GM21367 (cell line): Measurements from ENCODE around the gene ZC3H12C.
A peak's percentile ranks its signal among the peaks of the same experiment; 100 is the strongest.
"Not testable (repeated sequence)": the region's sequence is repeated elsewhere in the genome, so short reads cannot be mapped to it uniquely, and the experiment has no call there.

Experiments used
- ATAC-seq: cut with Tn5 transposase; IDR thresholded peaks from one replicate; pipeline ENCODE4 v1.9.1; 2021; ENCODE audit not compliant: unreplicated experiment

The ZC3H12C gene

GRCh38 chr11:110092515-110093406 lies at the start of gene ZC3H12C:
Gene ZC3H12C, plus strand, starts transcription at chr11:110093392. Its CDS starts 20 bp downstream, at chr11:110093412.
- ATAC-seq: peak; percentile 50

DNA sequence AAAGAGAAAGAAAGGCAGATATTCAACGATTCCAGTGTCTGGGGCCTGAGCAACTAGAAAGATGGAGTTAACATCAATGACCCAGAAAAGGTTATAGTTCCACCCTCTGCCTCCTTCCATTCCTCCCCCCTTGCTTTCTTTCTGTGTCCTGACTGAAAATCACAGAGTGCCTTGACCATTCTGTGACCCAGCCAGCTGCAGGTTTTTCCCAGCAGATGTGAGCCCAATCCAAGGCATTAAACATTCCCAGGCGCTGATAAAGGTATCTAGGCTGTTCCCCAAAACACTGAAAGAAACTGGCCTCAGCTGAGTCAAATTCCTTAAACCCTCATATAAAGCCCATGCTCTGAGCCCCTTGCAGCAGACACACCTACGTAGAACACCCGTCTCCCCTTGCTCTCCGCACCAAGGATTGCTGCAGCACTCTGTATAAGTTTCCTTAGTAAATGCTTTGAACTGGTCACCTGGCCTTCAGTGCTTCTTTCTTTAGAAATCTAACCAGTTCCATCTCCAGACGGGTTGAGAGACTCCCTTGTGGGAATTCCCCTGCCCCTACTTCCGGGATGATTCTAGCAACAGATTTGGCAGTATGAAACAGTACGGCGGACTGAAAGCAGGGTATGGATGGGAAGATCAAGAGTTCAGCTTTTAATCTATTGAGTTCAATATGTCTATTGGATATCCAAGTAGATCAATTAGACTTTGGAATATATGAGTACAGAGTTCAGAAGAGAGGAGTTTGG lies 48.8 kb upstream of the ZC3H12C start:
- ATAC-seq: no peak

- no peak for ATAC-seq
These were observed 46.3 kb upstream of the ZC3H12C start for GRCh38 chr11:110046775-110047380.

- no peak for ATAC-seq
These were observed 43.5 kb upstream of the ZC3H12C start for GRCh38 chr11:110049501-110050200.

DNA sequence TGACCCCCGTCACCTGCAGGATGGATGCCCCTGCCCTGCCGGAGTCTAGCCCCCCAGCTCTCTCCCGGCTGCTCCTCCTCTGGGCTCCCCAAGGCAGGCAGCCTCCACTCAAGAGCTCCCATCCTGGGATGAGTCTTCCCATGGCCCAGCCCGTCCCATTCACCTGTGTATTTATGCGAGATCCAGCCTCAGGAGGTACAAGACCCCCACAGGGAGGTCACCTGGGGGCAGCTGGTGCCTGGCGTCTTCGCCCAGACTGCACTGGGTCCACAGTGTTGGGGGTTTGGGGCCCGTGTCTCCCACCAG lies 43.0 kb upstream of the ZC3H12C start:
- ATAC-seq: no peak

- ATAC-seq: no peak
These were observed 39.3 kb upstream of the ZC3H12C start for GRCh38 chr11:110053848-110054414.

- no peak for ATAC-seq
These were observed 36.2 kb upstream of the ZC3H12C start for GRCh38 chr11:110056956-110057355.

- no peak for ATAC-seq
These were observed 33.3 kb upstream of the ZC3H12C start for GRCh38 chr11:110059706-110060463.

- no peak for ATAC-seq
These were observed 31.9 kb upstream of the ZC3H12C start for GRCh38 chr11:110061296-110061695.

GRCh38 chr11:110062247-110062646 lies 30.9 kb upstream of the ZC3H12C start:
- ATAC-seq: no peak

DNA sequence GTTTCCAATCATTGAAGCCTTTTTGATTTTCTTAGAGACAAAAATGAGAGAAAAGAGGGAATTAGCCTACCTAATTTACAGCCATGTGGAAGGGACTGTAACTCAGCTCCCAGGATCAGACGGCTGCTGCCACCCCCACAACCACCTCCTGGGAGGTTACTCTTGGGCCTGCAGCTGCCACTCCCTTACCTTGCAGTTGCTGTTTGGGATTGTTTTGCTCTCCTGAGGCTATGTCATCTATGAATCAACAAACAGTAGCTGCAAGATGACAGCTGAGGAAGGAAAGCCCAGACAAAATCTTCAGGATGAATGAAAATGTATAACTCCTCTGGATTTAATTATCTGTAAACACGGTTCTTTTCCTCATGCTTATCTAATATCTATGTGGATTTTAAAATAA lies 28.0 kb upstream of the ZC3H12C start:
- ATAC-seq: no peak

- not testable (repeated sequence) for ATAC-seq
These were observed 25.2 kb upstream of the ZC3H12C start for GRCh38 chr11:110068001-110068400.

DNA sequence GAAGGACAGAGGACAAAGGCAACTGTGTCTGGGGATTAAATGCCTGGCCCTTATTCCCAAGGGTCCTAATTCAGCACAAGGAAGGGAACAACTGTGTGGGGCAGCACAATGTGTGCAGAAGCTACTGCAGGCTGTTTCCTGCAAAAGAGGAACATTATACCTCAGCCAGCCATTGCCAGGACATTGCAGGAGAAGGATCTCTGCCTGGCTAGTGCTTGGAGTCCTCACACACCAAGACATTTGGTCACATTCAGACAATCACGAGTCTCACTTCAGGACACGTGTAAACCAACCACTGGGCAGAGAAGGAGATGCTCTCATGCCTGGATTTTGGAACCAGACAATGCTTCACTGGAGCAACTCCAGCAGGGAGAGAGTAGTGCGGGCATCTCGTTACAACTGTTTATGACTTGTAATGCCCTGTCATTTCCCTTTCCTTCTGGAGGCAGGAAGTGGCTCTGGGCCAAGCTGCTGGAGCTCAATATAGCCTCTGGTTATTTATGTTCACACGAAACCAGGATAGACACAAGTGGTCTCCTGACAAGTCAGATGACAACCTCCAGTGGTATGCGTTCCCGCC lies 23.9 kb upstream of the ZC3H12C start:
- ATAC-seq: no peak

GRCh38 chr11:110070176-110070575 lies 23.0 kb upstream of the ZC3H12C start:
- ATAC-seq: no peak

GRCh38 chr11:110071197-110071596 lies 22.0 kb upstream of the ZC3H12C start:
- no peak for ATAC-seq

DNA sequence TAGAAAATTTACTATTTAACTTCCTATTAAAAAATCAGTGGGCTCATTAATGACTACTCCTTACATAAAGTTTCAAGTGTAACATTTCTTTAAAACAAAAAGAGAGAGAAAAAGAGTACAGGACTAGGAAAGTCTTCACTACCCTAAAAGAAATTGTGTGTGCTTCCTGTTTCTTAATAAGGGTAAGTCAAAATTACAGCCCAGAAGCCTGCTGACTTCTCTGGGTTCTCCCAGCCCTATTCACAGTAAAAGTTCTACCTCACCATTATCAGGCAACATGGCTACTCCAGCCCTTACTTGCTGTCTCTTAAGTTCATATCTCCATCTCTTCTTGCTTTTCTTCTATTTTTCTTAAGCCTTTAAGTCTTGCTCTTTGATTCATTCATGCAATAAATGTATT lies 20.3 kb upstream of the ZC3H12C start:
- no peak for ATAC-seq

DNA sequence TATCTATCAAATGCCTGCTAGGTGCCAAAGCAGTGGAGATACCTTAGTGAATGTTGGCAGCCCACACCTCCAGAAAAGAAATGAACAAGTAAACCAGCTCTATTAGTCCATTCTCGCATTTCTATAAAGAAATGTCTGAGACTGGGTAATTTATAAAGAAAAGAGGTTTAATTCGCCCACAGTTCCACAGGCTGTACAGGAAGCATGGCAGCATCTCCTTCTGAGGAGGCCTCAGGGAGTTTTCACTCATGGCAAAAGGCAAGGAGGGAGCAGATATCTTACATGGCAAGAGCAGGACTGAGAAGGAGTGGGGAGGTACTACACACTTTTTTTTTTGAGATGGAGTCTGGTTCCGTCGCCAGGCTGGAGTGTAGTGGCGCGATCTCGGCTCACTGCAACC lies 18.7 kb upstream of the ZC3H12C start:
- no peak for ATAC-seq

DNA sequence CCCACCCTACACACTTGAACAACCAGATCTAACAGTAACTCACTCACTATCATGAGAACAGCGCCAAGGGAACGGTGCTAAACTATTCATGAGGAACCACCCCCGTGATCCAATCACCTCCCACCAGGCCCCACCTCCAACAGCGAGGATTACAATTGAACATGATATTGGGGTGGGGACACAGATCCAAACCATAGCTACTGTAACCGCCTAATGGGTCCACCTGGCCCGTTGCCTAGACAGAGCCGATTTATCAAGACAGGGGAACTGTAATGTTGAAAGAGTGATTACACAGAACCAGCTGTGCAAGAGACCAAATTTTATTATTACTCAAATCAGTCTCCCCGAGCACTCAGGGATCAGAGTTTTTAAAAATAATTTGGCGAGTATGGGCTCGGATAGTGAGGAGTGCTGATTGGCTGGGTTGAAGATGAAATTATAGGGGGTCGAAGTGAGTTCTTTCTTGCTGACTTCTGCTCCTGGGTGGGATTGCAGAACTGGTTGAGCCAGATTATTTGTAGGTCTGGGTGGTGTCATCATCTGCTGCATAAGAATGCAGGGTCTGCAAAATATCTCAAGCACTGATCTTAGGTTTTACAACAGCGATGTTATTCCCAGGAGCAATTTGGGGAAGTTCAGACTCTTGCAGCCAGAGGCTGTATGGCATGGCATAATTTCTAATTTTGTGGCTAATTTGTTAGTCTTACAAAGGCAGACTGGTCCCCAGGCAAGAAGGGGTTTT lies 17.9 kb upstream of the ZC3H12C start:
- no peak for ATAC-seq

GRCh38 chr11:110075847-110076208 lies 17.4 kb upstream of the ZC3H12C start:
- no peak for ATAC-seq
